NT2/D1 (cell line): ENCODE data around the gene TRIM67.

ENCODE experiments used
- SUZ12 ChIP-seq: IDR thresholded peaks from 2 replicates; pipeline ENCODE4 v1.6.1; 2011; ENCODE audit not compliant: insufficient read length, insufficient read depth; ENCODE audit errors: extremely low read depth
- YY1 ChIP-seq: IDR thresholded peaks from 2 replicates; pipeline ENCODE4 v1.6.1; 2011; ENCODE audit not compliant: insufficient read length, insufficient read depth
- ZNF274 ChIP-seq: IDR thresholded peaks from 2 replicates; pipeline ENCODE4 v1.6.1; 2011; ENCODE audit warnings: mild to moderate bottlenecking, low read depth, low read length

DNA sequence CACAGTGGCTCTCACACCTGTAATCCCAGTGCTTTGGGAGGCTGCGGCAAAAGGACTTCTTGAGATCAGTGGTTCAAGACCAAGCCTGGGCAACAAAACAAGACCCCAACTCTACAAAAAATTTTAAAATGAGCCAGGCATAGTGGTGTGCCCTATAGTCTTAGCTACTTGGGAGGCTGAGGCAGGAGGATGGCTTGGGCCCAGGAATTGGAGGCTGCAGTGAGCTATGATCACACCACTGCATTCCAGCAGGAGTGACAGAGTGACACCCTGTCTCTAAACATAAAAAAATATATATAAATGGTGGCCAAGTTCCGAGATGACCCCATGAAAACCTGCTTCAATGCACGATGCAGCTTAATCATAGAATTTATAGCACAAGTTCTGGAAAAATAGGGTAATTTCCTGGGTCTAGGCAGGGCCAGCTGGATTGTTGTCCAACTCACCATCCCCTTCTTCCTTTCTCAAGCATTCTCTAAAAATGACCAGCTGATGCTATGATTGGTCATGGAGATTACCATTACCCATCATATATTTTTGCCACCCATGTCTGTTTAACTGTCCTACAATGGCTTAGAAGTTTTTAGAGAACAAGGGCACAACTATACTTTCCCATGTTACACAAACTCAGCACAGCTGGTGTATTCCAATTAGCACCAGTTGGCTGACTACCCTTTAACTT, 73.8 kb downstream of the TRIM67 start:
- no peak for TF ChIP-seq ZNF274
- no peak for TF ChIP-seq SUZ12
- no peak for TF ChIP-seq YY1
